Tibial nerve (tissue), 4 donors: Measurements from ENCODE around the gene DUSP23.

Experiments
- CTCF ChIP-seq, 5 experiments: fragments of 200-600 bp in 3 of 5; fragments of 450-650 bp in 2 of 5; sonication (generic) in 3 of 5; IDR thresholded peaks; one replicate each; pipeline ENCODE4 v1.5.1; 2016 to 2019; ENCODE audit warnings: antibody characterized with exemption in 5 of 5, mild to moderate bottlenecking in 3 of 5, moderate library complexity in 2 of 5
- EP300 ChIP-seq, 2 donors: sonication (generic); formaldehyde crosslinking; IDR thresholded peaks; one replicate each; pipeline ENCODE4 v1.6.1; 2017; ENCODE audit warnings: antibody characterized with exemption in 2 of 2, mild to moderate bottlenecking in 1 of 2
- POLR2A ChIP-seq, 2 donors: fragments of 450-650 bp; IDR thresholded peaks; one replicate each; pipeline ENCODE4 v1.6.1; 2017; ENCODE audit warnings: antibody characterized with exemption in 2 of 2, mild to moderate bottlenecking in 2 of 2, moderate library complexity in 2 of 2

- TF ChIP-seq CTCF (IDR thresholded peaks at IDR 0.05) (no peak), EP300 (IDR thresholded peaks at IDR 0.05) (no peak), POLR2A (IDR thresholded peaks at IDR 0.05) (no peak)
Observed at GRCh38 chr1:159763686-159764085, 17.1 kb upstream of the DUSP23 start.
